Activated effector memory CD4-positive, alpha-beta T cell treated with anti-CD3 and anti-CD28 coated beads, Interleukin-2, amount 50 U/mL, for 16 hours (primary cell): ENCODE measurements around the gene DTNBP1.
"Not testable (repeated sequence)": the region's sequence is repeated elsewhere in the genome, so short reads cannot be mapped to it uniquely, and the experiment has no call there.

Experiments
- DNase-seq: peaks from one replicate; pipeline ENCODE4 v3.0.0-alpha.2; 2020

Gene DTNBP1

DNA sequence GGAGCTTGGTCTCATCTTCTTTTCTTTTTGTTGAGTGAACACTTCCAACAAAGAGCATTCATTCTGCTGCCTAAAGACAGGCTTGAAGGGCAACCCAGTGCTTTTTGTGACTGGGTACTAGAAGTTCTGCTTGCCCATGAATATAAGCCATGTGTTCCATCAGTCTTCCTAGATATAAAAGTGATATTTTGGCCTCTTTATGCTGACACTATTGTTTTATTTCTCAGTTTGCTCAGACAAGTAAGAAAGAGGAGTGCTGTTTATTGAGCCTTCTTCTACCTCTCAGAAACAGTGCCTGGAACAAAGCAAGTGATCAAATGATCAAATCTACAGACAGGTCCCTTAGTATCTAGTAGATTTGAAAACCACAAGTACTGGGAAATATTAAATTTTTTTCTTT lies 2.4 kb upstream of the DTNBP1 start:
- no peak for DNase-seq

DNA sequence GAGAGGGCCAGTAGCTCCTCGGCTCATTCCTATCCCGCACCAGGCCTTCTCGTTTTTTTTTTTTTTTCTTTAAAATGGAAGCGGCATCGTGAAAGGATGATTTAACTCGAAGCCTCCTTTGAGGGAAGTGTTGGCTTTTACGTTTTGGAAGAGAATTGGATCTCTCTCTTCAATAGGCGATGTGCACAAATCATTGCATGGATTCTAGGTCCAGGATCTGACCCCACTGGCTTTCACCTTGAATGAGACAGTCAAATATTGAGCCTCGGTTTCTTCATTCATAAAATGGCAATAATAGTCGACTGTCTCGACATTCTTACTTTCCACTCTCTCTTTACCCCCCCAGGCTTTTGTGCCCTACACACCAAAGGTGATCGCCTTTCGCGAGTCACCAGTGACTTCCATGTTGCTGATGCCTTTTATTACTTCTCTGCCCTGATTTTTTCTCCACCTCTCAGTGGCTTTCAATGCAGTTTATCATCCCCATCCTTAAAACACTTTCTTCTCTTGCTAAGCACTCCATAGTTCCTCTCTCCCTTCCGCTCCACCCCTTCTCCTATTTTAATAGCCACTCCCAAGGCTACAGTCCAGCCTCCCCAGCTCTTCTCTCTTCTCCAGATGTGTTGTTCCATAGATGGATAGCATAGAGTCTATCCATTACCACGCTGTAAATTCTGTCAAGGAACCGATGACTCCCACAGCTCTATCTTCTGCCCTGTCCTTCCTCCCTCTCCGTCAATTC lies 473 bp upstream of the DTNBP1 start:
- no peak for DNase-seq

DNA sequence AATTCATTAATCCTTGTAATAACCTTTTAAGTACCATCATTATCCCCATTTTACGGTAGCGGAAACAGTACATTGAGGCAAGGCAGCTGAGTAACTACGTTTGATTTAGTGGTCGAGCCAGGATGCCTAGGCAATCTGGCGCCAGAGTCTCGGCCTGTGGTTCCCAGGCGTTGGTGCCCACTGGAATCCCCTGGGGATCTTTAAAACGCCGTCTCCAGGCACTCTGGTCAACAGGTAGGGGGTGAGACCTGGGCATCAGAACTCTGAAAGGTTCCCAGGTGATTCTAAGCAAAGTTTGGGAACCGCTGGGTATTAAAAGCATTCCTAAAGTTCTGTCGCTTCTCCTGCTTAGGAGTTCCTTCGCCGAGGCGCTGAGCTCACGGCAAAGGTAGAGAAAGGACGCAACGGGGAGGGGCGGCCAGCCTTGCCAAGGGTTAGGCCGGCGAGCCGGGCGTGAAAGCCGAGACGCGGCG lies 939 bp downstream of the DTNBP1 start:
- no peak for DNase-seq

DNA sequence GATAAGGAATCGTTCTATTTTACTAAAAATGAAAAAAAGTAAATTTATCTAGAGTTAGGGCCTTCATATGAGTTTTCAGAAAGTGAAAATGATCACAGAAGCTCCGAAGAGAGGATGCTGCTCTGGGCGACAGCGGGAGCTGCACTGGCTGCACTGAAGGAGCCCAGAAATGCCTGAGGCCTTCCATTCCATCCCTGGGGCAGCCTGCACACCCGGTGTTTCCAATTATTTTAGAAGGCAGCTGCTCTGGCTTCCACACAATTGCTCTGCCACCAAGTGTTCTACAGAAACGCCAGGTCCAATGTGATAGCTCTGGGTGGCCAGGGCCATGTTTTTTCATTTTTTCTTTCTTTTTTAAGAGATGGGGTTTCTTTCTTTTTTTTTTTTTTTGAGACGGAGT lies 3.6 kb downstream of the DTNBP1 start:
- no peak for DNase-seq

DNA sequence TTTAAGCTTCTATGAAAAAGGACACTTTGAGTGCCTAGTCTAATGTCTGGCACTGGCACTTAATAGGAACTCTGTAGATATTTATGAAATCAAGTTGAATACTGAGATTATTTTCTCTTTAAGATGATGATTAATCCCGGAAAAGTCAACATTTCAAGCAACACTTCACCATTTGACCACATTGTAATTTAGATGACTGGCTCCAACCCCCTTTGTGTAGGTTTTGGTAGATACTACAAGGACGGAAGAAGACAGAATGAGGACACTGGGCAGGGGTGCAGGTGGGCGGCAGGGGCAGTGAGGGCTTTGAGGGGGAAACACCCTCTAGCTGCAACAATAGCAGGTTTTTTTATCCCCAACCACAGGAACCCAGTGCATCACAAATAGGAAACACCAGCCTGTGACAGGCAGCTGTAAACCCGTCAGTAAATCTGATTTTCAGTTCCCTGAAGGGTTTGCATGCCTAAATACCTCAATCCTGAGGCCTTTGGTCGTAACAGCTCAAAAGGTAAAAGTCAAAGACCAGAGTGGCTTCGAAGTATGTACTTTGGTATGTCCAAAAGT lies 4.6 kb downstream of the DTNBP1 start:
- no peak for DNase-seq

DNA sequence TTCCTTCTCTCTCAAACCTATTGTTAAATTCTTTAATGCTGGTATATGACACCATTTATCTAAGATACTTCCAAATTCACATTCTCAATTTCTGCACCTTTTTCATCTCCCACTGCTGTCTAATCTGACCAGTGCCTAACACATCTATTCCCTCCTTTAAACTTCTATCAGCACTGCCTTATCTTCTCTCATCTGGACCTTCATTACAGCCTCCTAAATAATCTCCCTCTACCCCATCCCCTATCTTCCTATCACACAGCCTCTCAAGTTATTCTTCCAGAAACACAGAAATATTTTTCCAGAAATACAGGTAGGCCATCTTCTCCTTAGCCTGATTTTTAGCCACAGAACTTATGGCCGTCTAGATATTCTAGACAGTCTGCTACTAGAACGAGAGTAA lies 5.5 kb downstream of the DTNBP1 start:
- DNase-seq = no peak

DNA sequence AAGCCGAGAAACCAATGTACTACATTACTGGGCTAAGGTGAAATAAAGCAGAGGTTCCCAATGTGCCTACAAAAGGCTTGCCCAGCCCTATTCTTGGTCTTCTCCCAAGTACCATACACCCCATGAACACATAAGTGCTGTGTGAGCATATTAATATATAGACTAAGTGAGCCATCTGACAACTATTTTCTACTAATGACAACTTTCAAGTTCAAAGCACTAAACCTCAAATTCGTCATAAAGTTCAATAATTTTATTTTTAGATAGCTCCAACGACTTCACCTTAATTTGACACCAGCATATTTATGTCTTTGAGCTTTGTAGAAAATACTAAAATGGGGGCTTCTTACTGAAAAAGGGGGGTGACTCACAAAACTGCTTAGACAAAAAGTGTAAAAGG lies 6.7 kb downstream of the DTNBP1 start:
- no peak for DNase-seq

DNA sequence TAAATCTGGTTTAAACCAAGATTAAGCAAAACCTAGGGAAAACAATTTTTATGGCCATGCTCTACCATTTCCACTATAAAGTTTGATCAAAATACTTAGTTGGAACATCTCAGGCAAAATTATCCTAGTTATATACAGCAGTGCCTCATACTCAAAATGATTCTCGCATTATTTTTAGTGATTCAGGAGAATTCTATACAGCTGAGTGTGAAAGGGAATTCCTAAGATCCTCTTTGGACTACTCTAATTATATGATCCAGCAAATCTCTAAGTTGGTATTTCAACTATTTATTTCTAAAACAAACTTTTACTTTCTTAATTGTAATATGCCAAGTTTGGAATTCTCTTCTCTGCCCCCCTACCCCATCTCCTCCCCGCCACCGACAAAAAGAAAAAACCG lies 8.6 kb downstream of the DTNBP1 start:
- DNase-seq = no peak

DNA sequence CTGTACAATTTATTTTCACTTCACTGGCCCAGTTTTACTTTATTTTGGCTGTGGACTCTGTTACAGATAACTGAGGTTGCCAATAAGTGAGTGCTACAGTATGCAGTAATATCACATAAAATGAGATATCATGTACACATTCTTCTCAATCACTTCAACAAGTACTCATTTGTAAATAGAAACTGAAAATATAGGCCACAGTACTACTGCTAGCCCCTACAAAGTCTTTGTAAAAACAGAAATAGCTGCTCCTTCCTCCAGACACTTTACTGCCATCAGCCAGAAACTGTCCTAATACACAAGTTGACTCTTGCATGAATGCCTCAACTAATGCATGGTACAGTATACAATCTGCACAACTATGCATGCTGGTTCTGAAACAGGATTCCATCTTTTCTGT lies 9.2 kb downstream of the DTNBP1 start:
- DNase-seq = no peak

DNA sequence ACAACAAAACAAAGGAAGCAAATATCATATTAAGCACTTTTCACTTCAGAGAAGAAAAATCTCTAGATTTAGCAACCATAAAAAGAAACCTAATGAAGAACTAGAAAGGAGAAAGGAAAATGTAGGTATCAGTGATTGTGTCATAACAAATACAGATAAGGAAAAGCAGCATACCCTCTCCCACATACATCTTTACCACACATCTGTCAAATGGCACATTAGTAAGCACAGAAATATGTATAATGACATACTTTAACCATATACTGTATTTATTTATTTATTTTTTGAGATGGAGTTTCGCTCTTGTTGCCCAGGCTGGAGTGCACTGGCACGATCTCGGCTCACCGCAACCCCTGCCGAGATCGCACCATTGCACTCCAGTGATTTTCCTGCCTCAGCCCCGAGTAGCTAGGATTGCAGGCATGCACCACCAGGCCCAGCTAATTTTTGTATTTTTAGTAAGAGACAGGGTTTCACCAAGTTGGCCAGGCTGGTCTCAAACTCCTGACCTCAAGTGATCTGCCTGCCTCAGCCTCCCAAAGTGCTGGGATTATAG lies 12.7 kb downstream of the DTNBP1 start:
- DNase-seq = not testable (repeated sequence)

DNA sequence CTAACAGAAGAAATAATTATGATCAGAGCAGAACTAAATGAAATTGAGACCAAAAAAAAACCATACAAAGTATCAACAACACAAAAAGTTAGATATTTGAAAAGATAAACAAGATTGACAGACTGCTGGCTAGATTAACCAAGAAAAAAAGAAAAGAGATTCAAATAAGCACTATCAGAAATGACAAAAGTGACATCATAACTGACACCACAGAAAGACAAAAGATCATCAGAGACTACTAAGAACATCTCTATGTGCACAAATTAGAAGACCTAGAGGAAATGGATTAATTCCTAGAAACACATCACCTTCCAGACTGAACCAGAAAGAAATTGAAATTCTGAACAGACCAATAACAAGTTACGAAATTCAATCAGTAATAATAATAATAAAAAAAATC lies 17.9 kb downstream of the DTNBP1 start:
- no peak for DNase-seq

DNA sequence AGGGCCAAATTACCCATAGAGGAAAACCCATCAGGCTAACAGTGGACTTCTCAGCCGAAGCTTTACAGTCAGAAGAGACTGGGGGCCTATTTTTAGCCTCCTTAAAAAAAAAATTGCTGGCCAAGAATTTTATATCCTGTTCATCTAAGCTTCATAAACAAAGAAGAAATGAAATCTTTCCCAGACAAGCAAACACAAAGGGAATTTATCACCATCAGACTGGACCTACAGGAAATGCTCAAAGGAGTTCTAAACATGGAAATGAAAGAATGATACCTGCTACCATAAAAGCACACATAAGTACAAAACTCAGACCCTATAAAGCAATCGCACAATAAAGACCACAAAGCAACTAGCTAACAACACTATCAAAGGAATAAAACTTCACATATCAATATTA lies 19.3 kb downstream of the DTNBP1 start:
- DNase-seq = no peak

DNA sequence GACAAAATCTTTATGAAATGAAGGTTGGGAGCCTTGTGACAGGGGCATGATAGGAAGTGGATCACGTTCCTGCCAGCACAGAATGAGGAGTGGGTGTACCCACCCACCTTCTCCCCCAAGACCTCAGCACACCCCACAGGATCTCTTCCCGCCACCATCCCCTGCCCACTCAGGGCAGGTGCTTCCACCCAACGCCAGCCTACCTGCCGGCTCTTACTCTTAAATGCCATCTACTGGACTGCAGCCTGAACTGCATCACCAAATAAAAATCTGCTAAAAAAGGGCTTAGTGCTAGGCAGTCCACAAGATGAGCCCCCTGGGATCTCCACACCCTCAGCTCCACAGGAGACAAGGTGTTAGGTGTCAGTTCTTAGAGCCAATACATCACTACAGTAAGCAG lies 20.6 kb downstream of the DTNBP1 start:
- no peak for DNase-seq

DNA sequence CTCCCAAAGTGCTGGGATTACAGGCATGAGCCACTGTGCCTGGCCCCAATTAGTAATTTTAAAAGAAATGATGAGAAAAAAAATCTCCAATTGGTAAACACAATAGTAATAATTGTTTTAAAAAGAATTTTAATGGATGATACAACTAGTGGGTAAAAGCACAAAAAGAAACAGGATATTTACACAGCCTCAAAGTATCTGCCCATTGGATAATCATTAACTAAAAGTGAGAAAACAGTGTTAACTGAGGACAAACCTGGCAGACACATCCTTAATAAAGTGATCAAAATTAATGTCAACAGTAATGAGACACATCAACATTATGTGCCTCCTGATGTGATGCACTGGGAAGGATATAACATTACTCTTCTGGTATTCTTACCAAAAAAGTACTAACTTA lies 24.5 kb downstream of the DTNBP1 start:
- no peak for DNase-seq

DNA sequence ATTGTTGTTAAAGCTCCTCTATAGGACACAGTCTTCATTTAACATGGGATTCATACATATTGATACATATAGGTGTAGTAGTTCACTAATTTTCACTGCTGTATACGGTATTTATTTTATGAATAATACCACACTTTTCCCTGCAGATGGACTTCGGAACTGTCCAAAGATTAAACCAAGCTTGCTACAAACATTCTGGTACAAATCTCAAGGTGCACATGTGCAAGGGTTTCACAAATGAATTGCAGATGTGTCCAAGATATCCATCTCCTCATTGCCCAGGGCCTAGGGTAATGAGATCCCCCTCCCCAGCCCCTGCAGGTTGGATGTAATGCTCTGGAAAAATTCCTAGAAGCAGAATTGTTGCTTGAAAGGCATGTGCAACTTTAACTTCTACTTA lies 31.4 kb downstream of the DTNBP1 start:
- no peak for DNase-seq

DNA sequence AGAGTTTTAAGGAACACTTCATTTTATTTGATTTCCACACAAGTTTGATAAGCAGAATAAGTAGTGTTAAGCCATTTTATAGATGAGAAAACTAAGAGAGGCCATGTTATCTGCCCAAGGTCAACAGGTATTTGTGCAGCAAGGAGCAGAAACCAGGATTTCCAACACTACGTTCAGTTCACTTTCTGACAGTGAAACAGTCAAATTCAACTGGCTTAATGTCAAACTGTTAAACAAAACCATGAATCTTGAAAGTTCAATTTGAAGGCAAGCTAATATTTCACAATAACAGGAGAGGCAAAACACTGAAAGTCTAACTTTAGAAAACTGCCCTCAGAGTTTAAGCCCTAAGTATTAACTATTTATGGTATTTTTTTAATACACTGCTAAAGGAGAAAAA lies 32.6 kb downstream of the DTNBP1 start:
- DNase-seq = no peak

DNA sequence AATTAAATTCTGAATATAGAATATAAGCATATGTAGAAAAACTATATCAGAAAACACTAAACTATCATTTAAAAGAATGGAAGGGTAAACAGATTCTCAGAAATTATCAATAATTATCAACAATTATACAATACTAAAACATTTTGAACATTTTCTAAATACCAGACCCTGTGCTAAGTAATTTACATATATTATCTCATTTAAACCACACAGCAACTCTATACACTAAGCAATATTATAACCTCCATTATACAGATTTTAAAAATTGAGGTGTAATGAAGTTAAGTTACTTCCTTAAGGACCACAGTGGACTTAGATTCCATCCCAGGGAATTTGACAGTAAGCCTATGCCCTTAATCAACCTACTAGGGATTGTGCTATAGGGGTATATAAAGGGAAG lies 33.3 kb downstream of the DTNBP1 start:
- DNase-seq = no peak

DNA sequence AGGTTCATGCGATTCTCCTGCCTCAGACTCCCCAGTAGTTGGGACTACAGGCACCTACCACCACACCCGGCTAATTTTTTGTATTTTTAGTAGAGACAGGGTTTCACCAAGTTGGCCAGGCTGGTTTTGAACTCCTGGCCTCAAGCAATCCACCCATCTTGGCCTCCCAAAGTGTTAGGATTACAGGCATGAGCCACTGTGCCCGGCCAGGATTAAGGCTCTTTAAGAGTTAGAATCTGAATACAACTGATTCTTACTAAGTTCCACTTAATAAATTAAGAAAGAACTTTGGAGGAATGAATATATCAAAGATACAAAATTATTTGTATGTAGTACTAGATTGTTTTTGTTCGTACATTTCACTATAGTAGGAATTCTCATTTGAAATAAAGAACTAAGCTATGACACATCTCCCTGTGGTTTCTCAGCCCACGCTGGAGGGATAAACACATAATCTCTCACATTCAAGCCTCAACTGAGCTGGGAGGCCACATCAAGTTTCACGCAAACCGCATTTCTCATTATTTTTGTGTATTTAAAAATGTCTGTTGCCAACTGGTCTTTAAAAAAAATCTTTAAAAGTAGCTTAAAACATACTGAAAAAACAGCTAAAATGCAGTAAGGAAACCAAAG lies 34.2 kb downstream of the DTNBP1 start:
- peak; percentile 71 for DNase-seq

DNA sequence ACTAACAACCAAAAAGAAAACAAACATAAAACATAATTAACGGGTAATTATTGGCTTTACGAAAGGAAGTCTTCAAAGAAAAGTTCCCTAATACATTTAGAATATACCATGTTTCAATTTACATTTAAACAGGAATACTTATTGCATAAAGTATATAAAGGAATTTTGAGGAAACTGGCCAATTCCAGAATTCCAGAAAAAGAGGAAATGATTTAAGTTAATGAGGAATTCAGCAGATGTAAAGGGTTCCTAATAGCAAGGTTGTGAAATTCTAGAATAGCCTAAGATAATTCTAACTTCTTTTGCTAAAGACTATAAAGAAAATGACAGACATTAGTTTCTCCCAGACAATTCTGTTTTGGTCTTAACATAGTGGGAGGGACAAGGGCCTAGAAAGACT lies 35.0 kb downstream of the DTNBP1 start:
- DNase-seq = no peak

DNA sequence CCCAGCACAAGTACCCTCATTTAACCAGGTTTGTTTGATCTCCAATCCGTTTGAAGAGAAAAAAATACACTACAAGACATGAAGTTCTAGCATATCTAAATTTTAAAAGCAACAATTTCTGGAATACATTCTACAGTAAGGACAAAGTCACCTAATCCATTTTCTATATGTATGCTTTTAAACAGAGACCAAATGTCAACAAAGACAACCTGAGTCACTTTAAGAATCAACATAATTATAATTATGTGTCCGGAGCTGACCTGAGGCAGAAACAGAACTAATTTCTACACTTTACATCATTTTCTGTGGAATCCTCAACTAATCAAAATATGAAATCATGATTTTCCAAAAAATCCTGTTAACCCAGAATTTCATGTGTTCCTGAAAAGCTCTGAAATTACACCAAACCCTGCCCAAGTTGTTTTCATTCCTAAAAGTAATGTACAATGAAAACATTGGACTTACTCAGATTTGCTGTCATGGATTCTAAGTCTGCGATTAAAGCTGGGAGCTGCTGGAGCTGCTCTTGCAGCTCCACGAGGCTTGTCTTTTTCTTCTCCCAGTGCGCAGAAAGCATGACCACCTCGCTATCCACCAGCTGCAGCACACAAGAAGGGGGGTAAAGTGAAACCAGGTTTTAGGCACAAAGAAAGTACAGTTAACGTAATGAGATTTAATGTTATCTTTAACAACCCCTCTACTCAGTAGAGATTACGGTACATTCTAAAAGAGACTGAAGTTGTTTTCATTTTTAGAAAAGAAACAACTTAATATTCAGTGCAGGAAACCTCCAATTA lies 35.8 kb downstream of the DTNBP1 start:
- DNase-seq = no peak

DNA sequence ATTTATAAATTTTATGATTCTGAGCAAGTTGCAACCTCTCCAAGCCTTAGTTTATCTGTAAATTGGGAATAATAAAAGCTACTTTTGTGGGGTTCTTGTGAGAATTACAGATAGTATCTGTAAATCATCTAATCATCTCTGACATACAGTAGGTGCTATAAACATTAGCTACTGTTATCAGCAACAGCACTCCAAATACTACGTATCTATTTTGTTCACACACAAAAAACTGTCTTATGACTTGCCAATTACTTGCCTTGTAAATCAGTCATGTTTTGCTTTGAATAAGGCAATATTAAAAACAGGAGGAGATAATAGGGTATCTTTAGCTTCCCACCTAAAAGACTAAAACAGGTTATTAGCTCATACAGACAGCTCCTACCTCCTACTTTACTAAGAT lies 36.7 kb downstream of the DTNBP1 start:
- no peak for DNase-seq

DNA sequence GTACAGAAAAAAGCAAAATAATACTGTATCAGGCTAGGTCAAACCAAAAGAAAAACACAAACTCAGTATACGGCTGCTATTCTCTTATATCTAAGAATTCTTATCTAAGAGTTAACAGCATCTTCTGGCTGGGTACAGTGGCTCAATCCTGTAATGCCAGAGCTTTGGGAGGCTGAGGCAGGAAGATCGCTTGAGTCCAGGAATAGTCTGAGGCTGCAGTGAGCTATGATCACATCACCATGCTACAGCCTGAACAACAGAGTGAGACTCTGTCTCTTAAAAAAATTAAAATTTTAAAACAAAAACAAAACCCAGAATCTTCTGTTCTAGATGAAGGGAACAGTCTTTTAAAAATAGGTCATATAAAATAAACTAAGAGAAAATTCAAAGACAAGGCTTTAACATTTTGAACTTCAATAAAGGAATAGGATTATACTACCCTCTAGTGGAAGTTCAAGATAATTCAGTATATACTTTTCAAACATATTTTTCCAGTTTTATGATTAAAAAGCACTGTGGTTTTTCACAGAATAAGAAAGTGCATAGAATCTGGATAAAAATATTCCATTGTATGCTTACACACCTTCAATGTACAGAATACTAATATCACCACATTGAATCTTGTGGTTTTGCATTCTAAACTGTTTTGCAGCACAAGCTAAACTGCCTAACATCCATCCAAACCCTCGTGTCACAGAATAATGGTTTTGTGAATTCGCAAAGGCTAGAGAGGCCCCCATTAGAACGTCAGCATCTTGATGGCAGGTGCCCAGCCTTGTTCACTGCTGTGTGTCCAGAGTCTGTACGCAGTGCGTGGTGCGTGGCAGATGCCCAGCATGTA lies 39.3 kb downstream of the DTNBP1 start:
- no peak for DNase-seq
